H1 (cell line): ENCODE data around the gene CHTF18. TPM values are rescaled to one million over a fixed set of nuclear protein-coding genes. Genes with fewer than 3 reads are reported as not detected.

Experiments used
- BACH1 ChIP-seq: IDR thresholded peaks from 2 replicates; pipeline ENCODE4 v1.6.1; 2012; ENCODE audit warnings: low read length, improper control_type of control experiment
- CBX8 ChIP-seq: fragments of 300-800, 300-1000 bp; sonication (generic); IDR thresholded peaks from 2 replicates; pipeline ENCODE4 v1.7.1; 2016; ENCODE audit warnings: low read depth, low read length, borderline replicate concordance
- CEBPB ChIP-seq: IDR thresholded peaks from 2 replicates; pipeline ENCODE4 v1.6.1; 2012; ENCODE audit warnings: low read depth, low read length
- CHD1 ChIP-seq: IDR thresholded peaks from 2 replicates; pipeline ENCODE4 v1.6.1; 2012; ENCODE audit warnings: low read depth, low read length, improper control_type of control experiment
- CTBP2 ChIP-seq: IDR thresholded peaks from 2 replicates; pipeline ENCODE4 v1.7.0; 2011; ENCODE audit warnings: borderline replicate concordance, mild to moderate bottlenecking, moderate library complexity, mixed read lengths, low read length; ENCODE audit not compliant: insufficient read depth, insufficient read length
- CTCF ChIP-seq, 3 experiments: IDR thresholded peaks; 1 replicate in 2 of 3; 2 replicates in 1 of 3; pipeline versions ENCODE4 v1.5.1 to v1.6.1; 2011; ENCODE audit warnings: low read length in 3 of 3, mild to moderate bottlenecking in 3 of 3, inconsistent platforms in 2 of 3, low read depth in 1 of 3, moderate library complexity in 1 of 3; ENCODE audit not compliant: insufficient read depth in 1 of 3; ENCODE audit errors: control extremely low read depth in 1 of 3
- EP300 ChIP-seq, 2 experiments: IDR thresholded peaks; 1 replicate in 1 of 2; 2 replicates in 1 of 2; pipeline ENCODE4 v1.6.1; 2011 to 2012; ENCODE audit warnings: low read depth in 2 of 2, low read length in 2 of 2, mild to moderate bottlenecking in 2 of 2, borderline replicate concordance in 1 of 2, inconsistent platforms in 1 of 2, moderate library complexity in 1 of 2
- EZH2 ChIP-seq: fragments of 200-600 bp; sonication (generic); IDR thresholded peaks from 2 replicates; pipeline ENCODE4 v1.7.1; 2012; ENCODE audit warnings: low read depth, mild to moderate bottlenecking, moderate library complexity, low read length, inconsistent platforms; ENCODE audit not compliant: severe bottlenecking
- GABPA ChIP-seq: IDR thresholded peaks from 2 replicates; pipeline ENCODE4 v1.6.1; 2011; ENCODE audit warnings: mild to moderate bottlenecking, low read length, moderate library complexity, borderline replicate concordance; ENCODE audit not compliant: insufficient read depth
- JUN ChIP-seq: IDR thresholded peaks from 2 replicates; pipeline ENCODE4 v1.6.1; 2011; ENCODE audit warnings: low read depth, mild to moderate bottlenecking, improper control_type of control experiment, low read length
- JUND ChIP-seq: IDR thresholded peaks from 2 replicates; pipeline ENCODE4 v1.6.1; 2011; ENCODE audit warnings: mild to moderate bottlenecking, improper control_type of control experiment, low read length
- KDM1A ChIP-seq: fragments of 200-600, 300-600 bp; sonication (generic); IDR thresholded peaks from 2 replicates; pipeline ENCODE4 v1.7.1; 2016; ENCODE audit warnings: mild to moderate bottlenecking, low read length, borderline replicate concordance
- MAFK ChIP-seq: IDR thresholded peaks from 2 replicates; pipeline ENCODE4 v1.6.1; 2012; ENCODE audit warnings: low read depth, mild to moderate bottlenecking, improper control_type of control experiment, low read length
- MAX ChIP-seq: IDR thresholded peaks from 2 replicates; pipeline ENCODE4 v1.6.1; 2012; ENCODE audit warnings: inconsistent platforms
- NRF1 ChIP-seq: IDR thresholded peaks from 2 replicates; pipeline ENCODE4 v1.6.1; 2011; ENCODE audit warnings: mild to moderate bottlenecking, low read depth, low read length, improper control_type of control experiment
- POU5F1 ChIP-seq: IDR thresholded peaks from 2 replicates; pipeline ENCODE4 v1.6.1; 2011; ENCODE audit warnings: low read depth, mild to moderate bottlenecking, low read length, moderate library complexity
- RAD21 ChIP-seq, 2 experiments: IDR thresholded peaks in 1 of 2; conservative IDR thresholded peaks in 1 of 2; 2 replicates each; pipeline ENCODE4 v1.6.1; 2011; ENCODE audit warnings: low read depth in 2 of 2, low read length in 2 of 2, improper control_type of control experiment in 1 of 2, inconsistent platforms in 1 of 2, mild to moderate bottlenecking in 1 of 2, moderate library complexity in 1 of 2
- RBBP5 ChIP-seq: IDR thresholded peaks from 2 replicates; pipeline ENCODE4 v1.7.1; 2012; ENCODE audit warnings: low read depth, mild to moderate bottlenecking, inconsistent platforms, low read length, moderate library complexity, borderline replicate concordance
- RXRA ChIP-seq: IDR thresholded peaks from 2 replicates; pipeline ENCODE4 v1.6.1; 2011; ENCODE audit warnings: low read depth, mild to moderate bottlenecking, low read length, moderate library complexity; ENCODE audit not compliant: insufficient read depth
- SIN3A ChIP-seq, 2 experiments: IDR thresholded peaks in 1 of 2; conservative IDR thresholded peaks in 1 of 2; 2 replicates each; pipeline ENCODE4 v1.6.1; 2011 to 2012; ENCODE audit warnings: low read length in 2 of 2, improper control_type of control experiment in 1 of 2, low read depth in 1 of 2, mild to moderate bottlenecking in 1 of 2
- SP4 ChIP-seq: IDR thresholded peaks from 2 replicates; pipeline ENCODE4 v1.6.1; 2012; ENCODE audit warnings: low read length, inconsistent platforms
- SRF ChIP-seq: IDR thresholded peaks from 2 replicates; pipeline ENCODE4 v1.6.1; 2011; ENCODE audit warnings: mild to moderate bottlenecking, low read depth, low read length, moderate library complexity
- TBP ChIP-seq: IDR thresholded peaks from 2 replicates; pipeline ENCODE4 v1.6.1; 2011; ENCODE audit warnings: low read depth, low read length, improper control_type of control experiment
- polyA plus RNA-seq, 7 experiments: library from polyadenylated mRNA; depleted of rRNA in 3 of 7; stranded (reverse) in 5 of 7; unstranded in 2 of 7; fragments of >200 nt in 5 of 7; fragments of 200-250 nt in 2 of 7; gene quantifications; 1 replicate in 5 of 7; 2 replicates in 1 of 7; 4 replicates in 1 of 7; pipeline versions ENCODE4 v1.2.1 to v1.2.3, GENCODE V29; 2011 to 2013; ENCODE audit warnings: missing spikeins in 2 of 7, mixed read lengths in 2 of 7
- total RNA-seq: library from RNA; stranded (reverse); fragmentation: NEBNext Ultra II Directional; extraction: Animal tissue kit (Norgen Biotek cat#: 25700); gene quantifications from 2 replicates; pipeline ENCODE4 v1.2.1, GENCODE V29; 2021

CHTF18 gene
- total and polyA plus RNA-seq, 2 of the 8 experiments (the other 6 are each of a cell fraction or from before 2014, with no cell fraction given) = 75.3 to 104 TPM

DNA sequence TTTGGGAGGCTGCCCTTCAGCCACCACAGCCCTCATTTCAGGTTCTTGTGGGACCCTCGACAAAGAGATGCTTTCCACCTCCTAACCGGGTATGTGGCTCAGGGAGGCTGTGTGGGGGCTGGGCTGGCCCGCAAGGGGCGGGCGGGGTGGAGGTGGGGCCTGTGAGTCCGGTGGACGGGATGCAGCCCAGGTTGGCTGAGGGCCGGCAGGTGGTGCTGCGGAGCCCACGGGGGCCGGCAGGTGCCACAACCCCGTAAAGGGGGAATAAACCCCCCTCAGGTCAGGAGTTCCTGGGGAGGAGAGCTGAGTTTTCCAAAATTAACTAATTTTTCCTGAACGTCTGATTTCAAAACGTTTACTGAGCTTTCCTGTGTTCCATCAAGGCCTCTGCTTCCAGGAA, 42.7 kb upstream of the CHTF18 start (continued):
- TF ChIP-seq POU5F1 (no peak), MAFK (no peak), GABPA (peak; percentile 61; the same call in 1 of the 2 replicates), JUND (no peak), BACH1 (no peak), RXRA (no peak), CTCF (IDR thresholded peaks at IDR 0.05; ENCODE audit: control extremely low read depth in 1 of 3, insufficient read depth in 1 of 3, low read depth in 1 of 3, low read length in 3 of 3) (peak; percentile 61 to 87 (median 78)), SIN3A (conservative IDR thresholded peaks at IDR 0.05 in 1 of 2, IDR thresholded peaks at IDR 0.05 in 1 of 2; ENCODE audit: low read depth in 1 of 2, low read length in 2 of 2) (no peak), KDM1A (no peak), CHD1 (no peak), SP4 (no peak), SRF (no peak), MAX (no peak), RBBP5 (no peak), EZH2 (no peak), TBP (no peak), CTBP2 (no peak), NRF1 (no peak), CEBPB (no peak), EP300 (IDR thresholded peaks at IDR 0.05; ENCODE audit: borderline replicate concordance in 1 of 2, low read depth in 2 of 2, low read length in 2 of 2) (no peak), CBX8 (no peak), RAD21 (IDR thresholded peaks at IDR 0.05 in 1 of 2, conservative IDR thresholded peaks at IDR 0.05 in 1 of 2; ENCODE audit: low read depth in 2 of 2, low read length in 2 of 2) (peak; percentile 54 to 68), JUN (no peak)
